ENCODE data around the gene CAPN12. TPM values are rescaled to one million over a fixed set of nuclear protein-coding genes. Genes with fewer than 3 reads are reported as not detected.

The CAPN12 gene
- total RNA-seq, 1 experiment from 2014 or later, result 43.9 TPM

DNA sequence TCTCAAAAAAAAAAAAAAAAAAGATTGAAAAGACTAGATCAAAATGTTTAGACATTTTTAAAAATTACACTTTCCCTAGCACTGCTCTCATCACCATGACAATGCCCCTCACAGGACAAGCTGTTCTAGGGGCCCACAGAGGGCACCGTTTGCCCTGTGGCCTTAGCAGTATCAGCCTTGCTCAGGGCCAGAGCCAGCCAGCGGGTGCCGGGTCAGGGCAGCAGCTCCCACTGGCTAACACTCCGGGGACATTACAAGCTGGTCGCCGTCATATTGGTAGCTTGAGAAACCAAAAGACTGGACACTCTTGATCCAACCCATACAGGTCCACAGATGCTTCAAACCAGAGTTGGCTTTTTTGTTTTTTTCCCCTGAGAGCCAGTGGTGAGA lies 18.0 kb downstream of the CAPN12 start:
- peaks cover 5% of the 10 kb centered on the region; the same call in 1 of the 2 replicates for H4K20me1 ChIP-seq (ENCODE audit: insufficient read depth)
- ChIA-PET CTCF (interaction anchor here (0.6 kb wide), 1 partner anchor 37 kb away, joined by 8 read pairs; no protein-coding TSS in a partner anchor), POLR2A (ENCODE audit: unreplicated experiment) (interaction anchor here (0.7 kb wide), 1 partner anchor 20 kb away, joined by 22 read pairs; no protein-coding TSS in a partner anchor)
- no peaks in the 10 kb centered on the region for H3K9me3 ChIP-seq (ENCODE audit: insufficient read depth, low read depth)
- H2AFZ ChIP-seq, result no peak overlapping the region
- H3K79me2 ChIP-seq (ENCODE audit: low read depth), result no peaks in the 10 kb centered on the region; the same call in 1 of the 2 replicates
- intact Hi-C loops (cut with micrococcal nuclease; ENCODE audit: unreplicated experiment), result no loop called here
- peaks cover 8% of the 10 kb centered on the region for H3K4me1 ChIP-seq (replicated peaks; ENCODE audit: insufficient read depth)
- peak overlapping the region; percentile 16; the same call in 1 of the 2 replicates for H3K27ac ChIP-seq
- H3K9me2 ChIP-seq (ENCODE audit: insufficient read depth), result no peaks in the 10 kb centered on the region
- H3K27me3 ChIP-seq (ENCODE audit: insufficient read depth, low read depth), result no peaks in the 10 kb centered on the region
- no peak for TF ChIP-seq EZH2 (IDR thresholded peaks at IDR 0.05; ENCODE audit: low read depth)
- TF ChIP-seq, protein P1, sequence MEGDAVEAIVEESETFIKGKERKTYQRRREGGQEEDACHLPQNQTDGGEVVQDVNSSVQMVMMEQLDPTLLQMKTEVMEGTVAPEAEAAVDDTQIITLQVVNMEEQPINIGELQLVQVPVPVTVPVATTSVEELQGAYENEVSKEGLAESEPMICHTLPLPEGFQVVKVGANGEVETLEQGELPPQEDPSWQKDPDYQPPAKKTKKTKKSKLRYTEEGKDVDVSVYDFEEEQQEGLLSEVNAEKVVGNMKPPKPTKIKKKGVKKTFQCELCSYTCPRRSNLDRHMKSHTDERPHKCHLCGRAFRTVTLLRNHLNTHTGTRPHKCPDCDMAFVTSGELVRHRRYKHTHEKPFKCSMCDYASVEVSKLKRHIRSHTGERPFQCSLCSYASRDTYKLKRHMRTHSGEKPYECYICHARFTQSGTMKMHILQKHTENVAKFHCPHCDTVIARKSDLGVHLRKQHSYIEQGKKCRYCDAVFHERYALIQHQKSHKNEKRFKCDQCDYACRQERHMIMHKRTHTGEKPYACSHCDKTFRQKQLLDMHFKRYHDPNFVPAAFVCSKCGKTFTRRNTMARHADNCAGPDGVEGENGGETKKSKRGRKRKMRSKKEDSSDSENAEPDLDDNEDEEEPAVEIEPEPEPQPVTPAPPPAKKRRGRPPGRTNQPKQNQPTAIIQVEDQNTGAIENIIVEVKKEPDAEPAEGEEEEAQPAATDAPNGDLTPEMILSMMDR (conservative IDR thresholded peaks at IDR 0.05), result no peak
- no peak overlapping the region for H3K4me3 ChIP-seq
- DNase-seq, result no peak
- no peak overlapping the region for H3K4me2 ChIP-seq
- H3F3A ChIP-seq (ENCODE audit: insufficient read depth, low read depth), result peaks cover 67% of the 10 kb centered on the region
- peaks cover 41% of the 10 kb centered on the region for H3K36me3 ChIP-seq (ENCODE audit: low read depth)
- no TSS peak for BruUV-seq (replicated peaks)

DNA sequence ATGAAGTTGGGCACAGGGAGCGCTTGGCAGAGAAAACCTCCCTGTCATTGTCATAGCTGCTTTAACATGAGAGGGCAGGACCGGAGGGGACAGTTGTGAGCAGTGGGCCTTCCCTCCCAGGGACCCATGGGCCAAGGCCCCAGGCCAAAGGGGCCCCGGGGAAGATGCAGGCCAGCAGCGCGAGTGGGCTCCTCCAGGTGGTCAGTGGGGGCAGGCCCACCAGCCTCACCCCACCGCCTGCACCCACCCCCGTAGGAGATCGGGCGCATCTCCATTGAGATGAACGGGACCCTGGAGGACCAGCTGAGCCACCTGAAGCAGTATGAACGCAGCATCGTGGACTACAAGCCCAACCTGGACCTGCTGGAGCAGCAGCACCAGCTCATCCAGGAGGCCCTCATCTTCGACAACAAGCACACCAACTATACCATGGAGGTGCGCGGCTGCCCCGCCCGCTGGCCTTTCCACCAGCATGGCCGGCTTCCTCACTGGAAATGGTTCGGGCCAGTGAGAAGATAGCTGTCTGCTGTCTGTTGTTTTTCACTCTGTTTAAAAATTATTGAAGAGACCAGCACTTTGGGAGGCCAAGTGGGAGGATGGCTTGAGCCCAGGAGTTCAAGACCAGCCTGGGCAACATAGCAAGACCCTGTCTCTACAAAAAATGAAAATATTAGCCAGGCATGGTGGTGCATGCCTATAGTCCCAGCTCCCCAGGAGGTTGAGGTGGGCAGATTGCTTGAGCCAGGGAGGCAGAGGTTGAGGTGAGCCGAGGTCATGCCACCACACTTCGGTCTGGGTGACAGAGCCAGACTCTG lies 18.6 kb downstream of the CAPN12 start:
- Histone ChIP-seq H3K36me3 (ENCODE audit: low read depth) (peaks cover 41% of the 10 kb centered on the region), H3K9me3 (ENCODE audit: insufficient read depth, low read depth) (no peaks in the 10 kb centered on the region), H3K27ac (peak overlapping the region; percentile 16; the same call in 1 of the 2 replicates), H3K79me2 (ENCODE audit: low read depth) (peaks cover 5% of the 10 kb centered on the region), H3K4me2 (no peak overlapping the region), H3K4me1 (replicated peaks; ENCODE audit: insufficient read depth) (peaks cover 2% of the 10 kb centered on the region; the same call in 1 of the 2 replicates), H3F3A (ENCODE audit: insufficient read depth, low read depth) (peaks cover 66% of the 10 kb centered on the region), H2AFZ (no peak overlapping the region), H3K4me3 (no peak overlapping the region), H4K20me1 (ENCODE audit: insufficient read depth) (peaks cover 5% of the 10 kb centered on the region; the same call in 1 of the 2 replicates), H3K9me2 (ENCODE audit: insufficient read depth) (no peaks in the 10 kb centered on the region), H3K27me3 (ENCODE audit: insufficient read depth, low read depth) (no peaks in the 10 kb centered on the region)
- TF ChIP-seq EZH2 (IDR thresholded peaks at IDR 0.05; ENCODE audit: low read depth), result no peak
- TF ChIP-seq, protein P1 (conservative IDR thresholded peaks at IDR 0.05), result no peak
- intact Hi-C loops (cut with micrococcal nuclease; ENCODE audit: unreplicated experiment), result no loop called here
- BruUV-seq (replicated peaks), result no TSS peak
- ChIA-PET CTCF (interaction anchor here (0.6 kb wide), 1 partner anchor 38 kb away, joined by 8 read pairs; no protein-coding TSS in a partner anchor), POLR2A (ENCODE audit: unreplicated experiment) (interaction anchor here (0.5 to 0.7 kb wide), 3 partner anchors 19 to 124 kb away, joined by 4 to 22 read pairs (median 9); no protein-coding TSS in a partner anchor)
- no peak for DNase-seq

DNA sequence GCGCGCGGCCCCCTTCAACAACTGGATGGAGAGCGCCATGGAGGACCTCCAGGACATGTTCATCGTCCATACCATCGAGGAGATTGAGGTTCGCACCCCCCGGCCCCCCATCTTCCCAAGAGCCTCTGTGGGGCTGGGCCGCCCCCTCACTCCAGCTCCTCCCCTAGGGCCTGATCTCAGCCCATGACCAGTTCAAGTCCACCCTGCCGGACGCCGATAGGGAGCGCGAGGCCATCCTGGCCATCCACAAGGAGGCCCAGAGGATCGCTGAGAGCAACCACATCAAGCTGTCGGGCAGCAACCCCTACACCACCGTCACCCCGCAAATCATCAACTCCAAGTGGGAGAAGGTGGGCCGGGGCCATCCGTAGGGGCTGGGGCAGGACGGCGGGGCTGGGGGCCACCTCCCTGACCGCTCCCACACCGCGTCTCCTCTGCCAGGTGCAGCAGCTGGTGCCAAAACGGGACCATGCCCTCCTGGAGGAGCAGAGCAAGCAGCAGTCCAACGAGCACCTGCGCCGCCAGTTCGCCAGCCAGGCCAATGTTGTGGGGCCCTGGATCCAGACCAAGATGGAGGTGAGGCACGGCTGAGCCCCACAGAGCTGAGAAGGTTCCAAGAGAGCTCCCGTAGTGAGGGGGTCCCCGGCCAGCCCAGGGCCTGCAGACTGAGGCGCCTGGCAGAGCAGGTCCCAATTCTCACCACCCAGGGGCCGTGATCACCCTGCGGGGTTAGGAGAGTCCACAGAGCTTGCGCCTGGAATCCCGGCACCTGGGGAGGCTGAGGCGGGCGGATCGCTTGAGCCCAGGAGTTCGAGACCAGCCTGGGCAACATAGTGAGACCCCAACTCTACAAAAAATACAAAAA lies 20.1 kb downstream of the CAPN12 start:
- TF ChIP-seq, protein P1 (conservative IDR thresholded peaks at IDR 0.05), result no peak
- TF ChIP-seq EZH2 (IDR thresholded peaks at IDR 0.05; ENCODE audit: low read depth), result no peak
- DNase-seq, result no peak
- peaks cover 9% of the 10 kb centered on the region for H3K4me1 ChIP-seq (replicated peaks; ENCODE audit: insufficient read depth)
- TSS peak; percentile 9 for BruUV-seq (replicated peaks)
- CTCF ChIA-PET, result interaction anchor here (0.5 kb wide), 1 partner anchor 109 kb away, joined by 5 read pairs; no protein-coding TSS in a partner anchor
- H3K27me3 ChIP-seq (ENCODE audit: insufficient read depth, low read depth), result no peaks in the 10 kb centered on the region
- peaks cover 5% of the 10 kb centered on the region; the same call in 1 of the 2 replicates for H4K20me1 ChIP-seq (ENCODE audit: insufficient read depth)
- H3K9me2 ChIP-seq (ENCODE audit: insufficient read depth), result no peaks in the 10 kb centered on the region
- no peak overlapping the region for H3K27ac ChIP-seq
- peaks cover 39% of the 10 kb centered on the region for H3K36me3 ChIP-seq (ENCODE audit: low read depth)
- H3K4me3 ChIP-seq, result no peak overlapping the region
- no peak overlapping the region for H2AFZ ChIP-seq
- POLR2A ChIA-PET (ENCODE audit: unreplicated experiment), result no interaction called here
- no peak overlapping the region for H3K4me2 ChIP-seq
- no peaks in the 10 kb centered on the region for H3K9me3 ChIP-seq (ENCODE audit: insufficient read depth, low read depth)
- intact Hi-C loops (cut with micrococcal nuclease; ENCODE audit: unreplicated experiment), result no loop called here
- peaks cover 74% of the 10 kb centered on the region for H3F3A ChIP-seq (ENCODE audit: insufficient read depth, low read depth)
- peaks cover 15% of the 10 kb centered on the region; the same call in 1 of the 2 replicates for H3K79me2 ChIP-seq (ENCODE audit: low read depth)

All from PC-9 (cell line).